A673 (cell line): ENCODE results near the gene CALR3.

Source experiments
- EZH2 ChIP-seq: fragments of 200-600 bp; sonication (generic); IDR thresholded peaks from 2 replicates; pipeline ENCODE4 v1.6.1; 2017; ENCODE audit warnings: borderline replicate concordance, low read depth, mild to moderate bottlenecking, mixed read lengths, antibody characterized with exemption, low read length; ENCODE audit not compliant: poor library complexity, severe bottlenecking
- TF ChIP-seq, protein P1 (sequence below): fragments of 300-800, 200-600 bp; sonication (generic); conservative IDR thresholded peaks from 2 replicates; pipeline ENCODE4 v1.5.1; 2017; ENCODE audit warnings: low read depth, mild to moderate bottlenecking, antibody characterized with exemption, low read length, moderate library complexity, mixed read lengths

DNA sequence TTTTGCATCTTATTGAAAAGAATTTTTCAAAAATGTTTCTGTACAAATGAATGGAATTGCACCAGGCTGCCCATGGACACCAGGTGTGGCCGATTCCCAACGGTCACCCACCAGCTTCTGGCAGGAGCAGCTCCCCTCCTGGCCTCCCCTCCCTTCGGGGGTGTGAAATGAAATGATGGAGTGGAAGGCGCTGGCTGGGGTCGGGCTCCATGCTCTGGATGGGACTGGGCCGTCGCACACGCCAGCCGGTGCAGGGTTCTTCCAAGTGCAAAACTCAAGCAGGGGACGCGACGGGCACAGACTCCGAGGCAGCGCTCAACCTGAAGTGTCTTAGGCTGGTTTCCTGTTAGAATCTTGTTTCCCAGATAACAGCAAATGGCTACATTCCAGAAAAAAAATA lies 22.1 kb upstream of the CALR3 start:
- TF ChIP-seq, protein P1, sequence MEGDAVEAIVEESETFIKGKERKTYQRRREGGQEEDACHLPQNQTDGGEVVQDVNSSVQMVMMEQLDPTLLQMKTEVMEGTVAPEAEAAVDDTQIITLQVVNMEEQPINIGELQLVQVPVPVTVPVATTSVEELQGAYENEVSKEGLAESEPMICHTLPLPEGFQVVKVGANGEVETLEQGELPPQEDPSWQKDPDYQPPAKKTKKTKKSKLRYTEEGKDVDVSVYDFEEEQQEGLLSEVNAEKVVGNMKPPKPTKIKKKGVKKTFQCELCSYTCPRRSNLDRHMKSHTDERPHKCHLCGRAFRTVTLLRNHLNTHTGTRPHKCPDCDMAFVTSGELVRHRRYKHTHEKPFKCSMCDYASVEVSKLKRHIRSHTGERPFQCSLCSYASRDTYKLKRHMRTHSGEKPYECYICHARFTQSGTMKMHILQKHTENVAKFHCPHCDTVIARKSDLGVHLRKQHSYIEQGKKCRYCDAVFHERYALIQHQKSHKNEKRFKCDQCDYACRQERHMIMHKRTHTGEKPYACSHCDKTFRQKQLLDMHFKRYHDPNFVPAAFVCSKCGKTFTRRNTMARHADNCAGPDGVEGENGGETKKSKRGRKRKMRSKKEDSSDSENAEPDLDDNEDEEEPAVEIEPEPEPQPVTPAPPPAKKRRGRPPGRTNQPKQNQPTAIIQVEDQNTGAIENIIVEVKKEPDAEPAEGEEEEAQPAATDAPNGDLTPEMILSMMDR, result no peak
- TF ChIP-seq EZH2, result no peak
